ENCODE results near the gene ZNF362.

Gene ZNF362

DNA sequence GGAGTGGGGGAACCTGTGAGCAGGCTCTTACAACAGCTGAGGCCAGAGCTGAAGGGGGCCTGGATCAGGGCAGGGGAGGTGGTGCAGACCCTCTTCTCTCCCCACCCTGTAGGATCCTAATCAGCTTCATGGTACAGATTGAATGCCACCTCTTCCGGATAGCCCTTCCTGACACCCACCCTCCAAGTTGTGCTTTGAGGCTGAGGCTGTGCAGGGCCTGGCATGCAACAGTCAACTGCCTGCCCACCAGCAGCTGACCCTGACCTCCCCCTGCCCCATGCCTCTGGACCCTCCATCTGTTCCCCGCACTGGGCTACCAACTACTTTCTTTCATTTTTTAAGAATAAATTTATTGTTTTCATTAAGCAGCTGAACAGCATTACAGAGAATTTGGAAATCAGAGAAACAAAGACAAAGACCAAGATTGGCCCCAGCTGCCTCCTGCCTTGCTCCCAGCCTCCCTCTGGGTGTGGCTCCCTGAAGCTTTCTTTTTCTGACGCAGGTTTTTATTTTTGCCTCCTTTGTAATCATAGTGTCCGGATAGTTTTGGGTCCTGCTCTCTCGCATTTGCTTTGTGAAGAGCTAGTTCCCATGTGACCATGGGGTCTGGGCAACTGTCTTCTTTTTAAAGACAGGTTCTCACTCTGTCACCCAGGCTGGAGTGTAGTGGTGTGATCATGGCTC lies 12.8 kb downstream of the ZNF362 start:
- no peak for DNase-seq (ENCODE audit: low read depth)

DNA sequence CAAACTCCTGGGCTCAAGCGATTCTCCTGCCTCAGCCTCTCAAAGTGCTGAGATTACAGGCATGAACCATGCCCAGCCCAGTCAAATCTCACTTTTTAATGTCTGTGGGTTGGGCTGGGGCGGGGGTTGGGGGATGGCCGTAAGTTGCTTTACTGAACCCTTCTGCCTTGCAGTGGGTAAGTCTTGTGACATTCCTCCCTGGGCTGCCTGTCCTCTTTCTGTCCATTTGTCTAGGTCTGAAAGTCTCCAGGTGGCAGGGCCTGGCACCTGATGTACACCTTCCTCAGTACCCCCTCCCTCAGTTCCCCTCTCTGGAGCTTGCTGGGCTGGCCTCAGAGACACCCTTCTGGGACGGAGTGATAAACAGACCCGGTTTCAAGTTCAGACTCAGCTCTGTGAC lies 13.3 kb downstream of the ZNF362 start:
- DNase-seq (ENCODE audit: low read depth): no peak

DNA sequence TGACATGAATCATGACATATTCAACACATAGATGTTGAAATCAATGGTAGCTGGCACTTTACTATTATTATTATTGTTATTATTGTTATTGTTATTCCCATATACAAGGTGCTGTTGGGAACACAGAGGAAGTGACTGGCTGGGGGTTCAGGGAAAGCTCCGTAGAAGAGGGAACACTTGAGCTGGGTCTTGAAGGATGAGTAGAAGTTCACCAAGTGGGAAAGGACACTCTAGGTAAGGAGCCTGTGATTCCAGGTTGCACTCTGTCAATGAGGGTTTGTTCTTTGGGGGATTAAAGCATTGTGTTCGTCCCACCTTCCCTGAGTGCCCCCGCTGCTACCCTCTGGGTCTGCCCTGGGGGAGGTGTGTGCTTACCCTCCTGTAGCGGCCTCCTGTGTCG lies 14.1 kb downstream of the ZNF362 start:
- DNase-seq (ENCODE audit: low read depth): no peak

DNA sequence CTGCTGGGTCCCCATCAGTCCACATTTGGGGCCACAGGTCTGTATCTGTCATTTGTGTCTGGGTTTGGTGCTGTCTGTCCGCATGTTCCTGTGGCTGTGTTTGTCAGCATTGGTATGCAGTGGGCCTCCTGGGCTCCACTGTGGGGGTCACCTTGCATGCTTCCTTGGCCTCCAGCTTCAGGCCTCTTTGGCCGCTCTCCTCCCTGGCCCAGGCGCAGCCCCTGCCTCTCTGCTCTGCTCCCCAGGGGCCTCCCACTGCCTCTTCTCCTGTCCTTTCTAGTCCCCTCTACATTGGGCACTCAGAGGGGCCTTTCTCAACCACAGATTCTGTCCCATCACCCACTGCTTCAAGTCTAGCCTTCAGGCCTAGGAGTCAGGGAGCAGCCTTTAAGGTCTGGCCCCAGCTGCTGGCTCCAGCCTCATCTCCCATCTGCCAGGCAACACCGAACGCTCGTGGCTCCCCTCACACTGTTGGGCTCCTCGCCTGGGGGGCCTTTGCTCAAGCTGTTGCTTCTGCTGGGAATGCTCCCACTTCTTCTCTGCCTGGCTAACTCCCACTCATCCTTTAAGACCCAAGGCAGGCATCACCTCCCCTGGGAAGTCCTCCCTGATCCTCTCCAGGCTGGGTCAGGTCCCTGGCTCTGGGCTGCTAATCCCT lies 14.6 kb downstream of the ZNF362 start:
- DNase-seq (ENCODE audit: low read depth): no peak

DNA sequence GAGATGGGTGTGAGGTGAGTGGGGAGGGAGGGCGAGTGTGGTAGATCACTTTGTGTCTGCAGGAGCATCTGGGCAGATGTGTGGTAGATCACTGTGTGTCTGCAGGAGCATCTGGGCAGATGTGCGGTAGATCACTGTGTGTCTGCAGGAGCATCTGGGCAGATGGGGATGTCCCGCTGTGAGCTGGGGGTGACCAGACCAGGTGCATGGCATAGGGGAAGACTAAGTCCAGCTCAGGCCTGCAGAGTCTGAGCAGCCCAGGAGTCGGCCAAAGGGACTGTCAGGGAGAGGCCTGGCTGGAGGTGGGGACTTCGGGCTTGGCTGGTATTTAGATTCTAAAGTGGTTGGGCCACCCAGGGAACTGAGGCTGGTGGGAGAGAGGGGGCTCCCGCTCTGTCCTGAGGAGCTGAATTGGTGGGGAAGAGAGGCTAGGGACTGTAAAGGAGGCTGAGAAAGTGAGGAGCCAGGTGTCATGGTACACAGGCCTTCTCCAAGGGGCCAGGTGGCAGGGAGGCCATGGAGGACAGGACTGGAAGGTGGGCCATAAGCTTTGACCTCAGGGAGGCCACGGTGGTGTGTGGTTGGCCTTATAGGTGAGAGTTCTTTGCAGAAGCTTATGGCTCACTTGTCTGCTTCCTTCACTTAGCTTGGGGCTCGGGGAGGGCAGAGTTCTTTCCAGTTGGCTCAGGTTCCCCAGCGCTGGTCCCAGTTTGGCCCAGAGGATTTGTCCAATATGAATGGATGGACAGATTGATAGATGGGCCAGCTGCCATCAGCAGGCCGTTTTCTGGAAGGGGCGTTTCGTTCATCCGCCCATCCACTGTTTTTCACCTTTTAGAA lies 15.6 kb downstream of the ZNF362 start:
- no peak for DNase-seq (ENCODE audit: low read depth)

DNA sequence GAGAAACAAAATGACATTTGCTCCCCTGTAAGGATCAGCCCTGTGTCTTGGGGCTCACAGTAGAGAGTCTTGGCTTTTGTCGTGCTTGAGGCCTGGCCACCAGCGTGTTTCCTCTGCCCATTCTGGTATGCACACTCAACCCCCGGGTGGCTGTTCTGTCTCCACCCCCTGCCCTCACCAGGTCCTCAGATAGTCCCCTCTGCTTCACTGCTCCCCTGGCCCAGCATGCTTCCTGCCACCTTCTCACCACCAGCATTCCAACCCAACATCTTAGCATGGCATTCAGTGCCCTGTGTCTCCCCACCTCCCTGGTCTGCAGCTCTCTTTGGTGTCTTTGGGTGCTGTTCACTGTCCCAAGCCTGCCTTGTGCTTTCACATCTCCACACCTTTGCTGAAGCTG lies 16.2 kb downstream of the ZNF362 start:
- no peak for DNase-seq (ENCODE audit: low read depth)

DNA sequence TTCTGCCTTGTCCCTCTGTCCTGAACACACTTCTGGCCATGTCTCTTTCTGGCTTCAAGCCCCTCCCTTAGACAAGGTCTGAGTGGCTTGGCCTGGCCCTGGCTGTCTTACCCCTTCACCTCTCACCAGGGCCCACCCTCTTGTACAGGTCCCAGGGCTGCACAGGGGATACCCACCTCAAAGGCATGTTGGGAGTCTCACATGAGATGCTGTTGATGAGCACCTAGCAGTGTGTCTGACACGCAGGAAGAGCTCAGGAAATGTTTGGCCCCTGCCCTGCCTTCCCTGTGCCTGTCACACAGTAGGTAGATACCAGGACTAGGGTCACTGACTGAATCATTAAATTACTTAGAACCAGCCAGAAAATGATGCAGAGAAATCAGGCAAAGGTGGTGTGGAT lies 16.6 kb downstream of the ZNF362 start:
- DNase-seq (ENCODE audit: low read depth): no peak

DNA sequence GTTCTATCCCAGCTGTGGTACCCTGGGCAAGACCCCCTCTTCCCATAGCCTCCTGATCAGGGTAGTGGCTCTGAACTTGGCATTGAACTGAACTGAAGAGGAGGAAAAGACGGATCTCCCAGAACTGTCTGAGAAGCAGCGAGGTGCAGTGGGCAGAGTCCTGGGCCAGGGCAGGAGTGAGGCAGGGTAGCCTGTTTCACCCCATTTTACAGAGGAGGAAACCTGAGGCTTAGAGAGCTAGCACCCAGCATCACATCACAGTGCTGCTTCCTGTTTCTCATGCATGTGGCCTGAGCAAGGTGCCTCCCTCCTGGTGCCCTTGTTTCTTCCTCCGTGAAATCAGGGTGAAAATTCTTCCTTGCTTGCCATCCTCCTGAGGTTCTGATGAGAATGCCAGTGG lies 17.1 kb downstream of the ZNF362 start:
- no peak for DNase-seq (ENCODE audit: low read depth)

DNA sequence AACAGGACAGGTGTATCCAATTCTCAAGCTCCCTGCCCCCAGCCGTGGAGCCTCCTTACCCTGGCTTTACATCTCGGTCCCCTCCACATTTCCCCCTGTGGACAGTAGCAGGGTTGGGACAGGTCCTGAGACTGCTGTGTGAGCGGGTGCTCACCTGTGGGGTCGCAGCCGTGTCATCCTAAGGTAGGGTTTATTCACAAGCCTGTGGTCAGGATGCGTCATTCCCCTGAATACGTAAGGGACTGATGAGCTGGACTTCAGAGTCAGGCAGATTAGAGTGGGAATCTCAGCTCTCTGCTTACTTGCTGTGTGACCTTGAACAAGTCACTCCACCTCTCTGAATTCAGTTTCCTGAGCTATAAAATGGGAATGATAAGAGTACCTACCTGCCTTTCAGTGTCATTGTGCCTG lies 17.7 kb downstream of the ZNF362 start:
- no peak for DNase-seq (ENCODE audit: low read depth)

DNA sequence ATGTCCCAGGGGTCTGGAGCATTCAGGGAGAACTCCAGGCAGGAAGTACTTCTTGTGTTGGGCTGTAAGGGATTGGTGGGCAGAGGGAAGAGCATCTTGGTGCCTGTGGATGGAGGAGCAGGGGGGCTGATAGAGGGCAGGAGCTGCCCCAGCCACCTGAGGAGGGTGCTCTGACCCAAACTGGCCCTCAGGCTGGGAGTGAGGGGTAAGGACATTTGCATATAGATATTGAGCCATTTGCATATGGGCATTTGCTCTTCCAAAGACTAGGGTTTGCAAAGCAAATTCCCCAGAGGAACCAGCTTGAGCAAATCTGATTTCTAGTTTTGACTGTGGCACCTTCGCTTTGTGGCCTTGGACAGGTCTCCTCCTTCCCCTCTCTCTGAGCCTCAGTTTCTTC lies 18.2 kb downstream of the ZNF362 start:
- DNase-seq (ENCODE audit: low read depth): no peak

DNA sequence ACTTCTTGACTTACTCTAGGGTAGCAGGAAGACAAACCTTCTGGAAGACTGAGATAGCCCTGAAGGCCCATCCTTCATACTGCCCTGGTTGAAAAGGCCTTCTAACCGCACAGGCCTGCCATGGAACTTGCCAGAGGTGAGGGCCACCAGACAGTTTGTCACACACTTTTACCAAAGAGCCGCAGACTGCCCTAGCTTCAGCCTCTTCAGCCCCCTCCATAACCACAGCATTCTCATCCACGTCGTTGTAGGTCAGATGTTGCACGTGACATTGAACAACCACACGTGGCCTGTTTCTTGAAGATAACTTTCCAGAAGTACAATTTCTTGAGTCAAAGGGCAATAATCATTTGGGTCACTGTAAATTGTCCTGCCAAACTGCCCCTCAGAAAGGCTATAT lies 18.9 kb downstream of the ZNF362 start:
- no peak for DNase-seq (ENCODE audit: low read depth)

DNA sequence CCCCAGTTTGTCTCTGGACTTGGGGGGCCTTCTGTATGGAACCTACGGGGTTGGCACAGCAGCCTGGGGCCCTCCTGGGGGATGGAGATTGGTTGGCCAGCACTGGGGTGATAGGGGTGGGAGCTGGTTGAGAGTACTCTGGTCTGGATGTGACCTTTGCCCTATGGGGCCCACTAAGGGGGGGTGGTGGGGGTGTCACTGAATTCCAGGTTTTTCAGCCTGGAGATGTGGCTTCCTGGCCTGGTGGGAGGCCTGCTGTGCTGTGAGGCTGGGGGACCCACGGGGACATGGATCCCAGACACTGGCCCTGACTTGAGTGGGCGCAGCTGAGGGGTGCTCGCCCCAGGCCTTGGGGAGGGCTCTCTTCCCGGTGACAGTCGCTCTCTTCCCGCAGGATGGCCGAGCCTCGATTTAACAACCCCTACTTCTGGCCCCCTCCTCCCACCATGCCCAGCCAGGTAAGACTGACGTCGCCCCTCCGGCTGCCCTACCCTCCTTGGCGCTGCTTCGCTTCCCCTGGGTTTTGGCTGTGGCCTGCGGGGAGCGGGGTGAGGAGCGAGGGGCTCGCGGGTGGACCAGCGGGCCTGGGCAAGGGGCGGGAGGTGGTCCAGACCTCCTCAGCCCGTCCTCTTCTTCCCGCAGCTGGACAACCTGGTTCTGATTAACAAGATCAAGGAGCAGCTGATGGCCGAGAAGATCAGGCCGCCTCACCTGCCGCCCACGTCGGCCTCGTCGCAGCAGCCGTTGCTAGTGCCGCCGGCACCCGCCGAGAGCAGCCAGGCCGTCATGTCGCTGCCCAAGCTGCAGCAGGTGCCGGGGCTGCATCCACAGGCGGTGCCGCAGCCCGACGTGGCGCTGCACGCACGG lies 19.6 kb downstream of the ZNF362 start:
- DNase-seq (ENCODE audit: low read depth): no peak

DNA sequence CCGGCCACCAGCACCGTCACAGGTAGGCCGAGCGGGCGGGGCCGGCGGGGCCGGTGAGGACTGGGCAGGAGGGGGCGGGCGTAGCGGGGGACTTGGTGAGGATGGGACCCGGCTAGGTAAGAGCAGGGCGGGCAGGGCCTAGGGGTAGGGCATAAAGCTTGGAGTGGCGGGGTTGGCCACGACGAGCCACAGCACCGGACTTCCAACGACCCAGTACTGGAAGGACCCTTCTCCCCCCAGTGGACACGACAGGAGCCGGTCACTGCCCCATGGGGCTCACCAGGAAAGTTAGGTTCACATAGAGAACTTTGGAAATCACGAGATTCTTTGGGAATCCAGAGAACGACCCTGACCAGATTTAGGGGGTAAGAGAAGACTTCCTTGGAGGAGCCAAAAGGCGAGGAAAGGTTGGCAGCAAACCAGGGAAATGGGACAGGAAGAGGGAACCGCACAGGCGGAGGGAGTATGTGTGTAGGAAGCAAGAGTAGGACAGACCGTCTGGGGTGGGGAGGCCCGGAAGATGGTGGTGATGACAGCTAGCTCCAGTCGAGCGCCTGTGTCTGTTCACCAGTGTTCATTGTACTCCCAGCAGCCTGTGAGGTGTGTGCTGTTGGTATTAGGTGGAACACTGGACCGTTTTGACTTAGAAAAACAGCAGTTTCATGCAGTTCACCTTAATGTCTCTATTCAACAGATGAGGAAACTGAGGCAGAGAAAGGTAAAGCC lies 20.4 kb downstream of the ZNF362 start:
- no peak for DNase-seq (ENCODE audit: low read depth)

DNA sequence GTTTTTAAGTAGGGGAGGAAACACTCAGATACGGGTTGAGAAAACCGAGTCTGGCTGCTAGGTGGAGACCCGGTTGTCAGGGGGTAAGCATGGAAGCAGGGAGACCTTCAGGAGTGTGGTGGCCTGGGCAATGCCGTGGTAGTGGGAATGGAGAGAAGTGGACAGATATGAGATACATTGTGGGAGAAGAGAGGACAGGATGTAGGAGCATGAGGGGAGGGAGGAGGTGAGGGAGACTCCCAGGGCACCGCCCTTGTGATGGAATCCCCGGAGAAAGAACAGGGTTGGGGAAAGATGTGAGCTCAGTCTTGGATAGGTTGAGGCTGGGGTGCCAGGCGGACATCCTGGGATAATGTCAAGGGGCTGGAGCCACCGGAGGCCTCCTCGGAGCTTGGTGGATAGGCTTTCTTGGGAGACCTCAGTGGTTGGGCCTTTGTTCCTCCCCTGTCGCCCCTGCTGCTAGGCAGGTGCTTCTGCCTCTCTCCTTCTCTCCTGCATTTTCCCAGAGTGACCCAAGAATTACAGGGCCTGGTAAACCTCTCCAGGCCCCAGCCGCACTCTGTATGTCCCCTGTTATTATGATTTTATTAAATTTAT lies 21.3 kb downstream of the ZNF362 start:
- no peak for DNase-seq (ENCODE audit: low read depth)

DNA sequence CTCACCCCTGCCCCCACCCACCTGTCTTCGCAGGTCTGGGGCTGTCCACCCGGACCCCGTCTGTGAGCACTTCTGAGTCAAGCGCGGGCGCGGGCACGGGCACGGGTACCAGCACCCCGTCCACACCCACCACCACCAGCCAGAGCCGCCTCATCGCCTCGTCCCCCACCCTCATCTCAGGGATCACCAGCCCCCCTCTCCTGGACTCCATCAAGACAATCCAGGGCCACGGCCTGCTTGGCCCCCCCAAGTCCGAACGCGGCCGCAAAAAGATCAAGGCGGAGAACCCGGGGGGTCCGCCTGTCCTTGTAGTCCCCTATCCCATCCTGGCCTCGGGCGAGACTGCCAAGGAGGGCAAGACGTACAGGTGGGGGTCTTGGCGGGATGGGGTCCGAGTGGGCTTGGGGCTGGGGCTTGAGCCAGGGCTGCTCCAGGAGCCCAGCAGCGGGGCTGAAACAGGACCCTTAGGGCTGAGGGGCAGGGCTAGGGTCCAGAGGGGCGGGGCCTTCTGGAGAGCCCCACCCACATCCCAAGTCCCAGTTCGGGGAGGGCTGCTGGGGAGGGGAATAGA lies 23.9 kb downstream of the ZNF362 start:
- no peak for DNase-seq (ENCODE audit: low read depth)

DNA sequence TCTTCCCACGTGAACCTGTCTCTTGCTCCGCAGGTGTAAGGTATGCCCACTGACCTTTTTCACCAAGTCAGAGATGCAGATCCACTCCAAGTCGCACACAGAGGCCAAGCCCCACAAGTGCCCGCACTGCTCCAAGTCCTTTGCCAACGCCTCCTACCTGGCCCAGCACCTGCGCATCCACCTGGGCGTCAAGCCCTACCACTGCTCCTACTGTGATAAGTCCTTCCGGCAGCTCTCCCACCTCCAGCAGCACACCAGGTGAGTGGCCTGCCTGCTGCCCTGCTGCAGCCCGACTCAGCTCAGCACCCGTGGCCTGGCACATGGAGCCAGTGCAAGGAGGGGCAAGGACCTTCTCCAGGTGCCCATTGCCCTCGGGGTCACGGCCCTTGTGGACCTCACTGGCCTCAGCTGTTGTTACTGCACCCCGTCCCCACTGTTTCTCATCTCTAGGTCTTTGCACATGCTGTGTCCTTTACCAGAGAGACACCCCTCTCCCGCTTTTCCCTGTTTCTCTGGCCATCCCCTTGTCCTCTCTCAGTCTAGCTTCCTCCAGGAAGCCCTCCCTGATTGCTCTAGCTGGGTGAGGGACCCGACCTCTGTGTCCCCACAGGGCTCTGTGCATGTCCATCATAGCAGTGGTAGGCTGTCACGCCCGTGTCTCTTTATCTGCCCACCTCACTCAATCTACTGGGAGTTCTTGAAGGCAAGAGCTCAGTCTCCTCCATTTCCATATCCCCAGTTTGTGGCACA lies 25.4 kb downstream of the ZNF362 start:
- no peak for DNase-seq (ENCODE audit: low read depth)

DNA sequence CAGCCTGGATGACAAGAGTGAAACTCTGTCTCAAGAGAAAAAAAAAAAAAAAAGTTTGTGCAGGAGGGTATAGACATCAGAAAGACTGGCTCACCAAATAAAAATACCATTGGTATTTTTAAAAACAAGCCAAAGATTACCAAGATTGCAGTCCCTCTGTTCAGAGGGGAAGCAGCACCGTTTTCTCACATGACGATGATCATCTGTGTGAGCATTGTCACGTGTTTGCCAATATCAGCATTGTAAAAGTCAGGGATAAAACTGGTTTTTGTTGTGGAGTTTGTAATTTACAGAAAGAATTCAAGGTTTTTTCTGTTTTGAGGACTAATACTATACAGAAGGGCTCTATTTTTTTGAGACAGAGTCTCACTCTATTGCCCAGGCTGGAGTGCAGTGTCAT lies 26.5 kb downstream of the ZNF362 start:
- DNase-seq (ENCODE audit: low read depth): no peak

DNA sequence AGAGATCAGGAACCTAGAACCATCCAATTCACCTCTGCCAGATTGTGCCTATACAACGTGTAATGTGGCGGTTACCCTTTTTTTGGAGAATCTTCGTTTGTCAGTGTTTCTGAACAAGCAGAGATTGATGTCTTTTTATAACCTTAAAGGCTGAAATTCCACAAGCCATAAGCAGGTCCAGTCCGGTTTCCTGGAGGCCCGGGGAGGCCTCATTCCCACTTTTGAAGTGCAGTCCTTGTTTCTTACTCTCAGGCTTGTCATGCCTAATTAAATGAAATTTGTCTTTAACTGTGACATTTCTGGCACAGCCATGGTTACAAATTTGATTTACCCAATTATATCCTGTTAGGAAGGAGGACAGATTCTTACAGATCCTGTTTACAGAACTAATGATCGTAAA lies 27.8 kb downstream of the ZNF362 start:
- no peak for DNase-seq (ENCODE audit: low read depth)

DNA sequence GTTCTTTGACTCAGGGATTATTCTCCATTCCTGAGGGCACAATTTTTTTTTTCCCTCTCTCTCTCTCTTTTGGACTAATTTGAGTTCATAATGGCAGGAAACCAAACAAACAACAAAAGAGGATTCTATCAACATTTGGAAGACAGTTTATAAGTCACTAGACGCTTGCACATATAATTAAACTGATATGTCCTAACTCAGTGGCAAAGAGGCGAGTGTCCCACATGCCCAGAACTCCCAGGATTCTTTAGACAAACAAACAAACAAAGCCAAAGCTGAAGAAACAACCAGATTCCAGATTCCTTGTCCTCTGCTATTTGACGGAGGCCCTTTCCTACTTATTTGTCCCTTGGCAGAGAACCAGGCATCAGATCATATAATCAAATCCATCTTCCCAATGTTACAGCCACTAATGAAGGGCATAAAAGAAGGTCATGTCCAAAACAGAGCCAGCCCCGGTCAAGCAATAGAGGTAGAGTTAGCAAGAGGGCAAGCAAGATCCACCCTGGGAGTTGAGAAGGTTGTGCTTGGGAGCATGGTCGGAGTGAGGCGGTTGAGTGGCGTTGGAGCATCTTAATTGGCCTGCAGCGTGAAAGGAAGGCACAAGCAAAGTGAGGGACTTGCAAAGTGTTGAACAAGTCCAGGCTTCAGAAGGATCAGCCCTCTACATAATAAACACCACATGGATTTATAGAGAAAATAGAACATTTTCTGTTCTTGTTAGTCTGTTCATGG lies 30.3 kb downstream of the ZNF362 start:
- DNase-seq (ENCODE audit: low read depth): no peak

All from stromal cell of bone marrow (primary cell).